K562 (cell line): ENCODE data around the gene USP31. TPM values are rescaled to one million over a fixed set of nuclear protein-coding genes. Genes with fewer than 3 reads are reported as not detected.

Experiments
- CBFA2T2 ChIP-seq: fragments of 450-650 bp; conservative IDR thresholded peaks from 2 replicates; pipeline ENCODE4 v1.6.1; 2017; ENCODE audit warnings: mild to moderate bottlenecking
- GABPB1 ChIP-seq: sonication (generic); formaldehyde crosslinking; IDR thresholded peaks from 2 replicates; pipeline ENCODE4 v1.8.0; 2022; ENCODE audit warnings: mild to moderate bottlenecking, missing genetic modification reagents
- MXI1 ChIP-seq: IDR thresholded peaks from 2 replicates; pipeline ENCODE4 v1.6.1; 2011; ENCODE audit warnings: low read depth, mild to moderate bottlenecking, improper control_type of control experiment, low read length
- POU5F1 ChIP-seq: fragments of 150-350 bp; IDR thresholded peaks from 2 replicates; pipeline ENCODE4 v1.6.1; 2014; ENCODE audit warnings: borderline replicate concordance, low read length, low read depth, mild to moderate bottlenecking; ENCODE audit not compliant: partially characterized antibody
- SOX6 ChIP-seq: fragments of 450-650 bp; IDR thresholded peaks from 2 replicates; pipeline ENCODE4 v1.6.1; 2014; ENCODE audit warnings: mild to moderate bottlenecking
- ZNF583 ChIP-seq: fragments of 250-450 bp; sonication (Bioruptor Pico); IDR thresholded peaks from 2 replicates; pipeline ENCODE4 v1.4.0; 2020
- ZNF586 ChIP-seq: fragments of 450-650 bp; formaldehyde crosslinking; conservative IDR thresholded peaks from 2 replicates; pipeline ENCODE4 v1.4.0; 2020; ENCODE audit warnings: mild to moderate bottlenecking, moderate library complexity
- polyA plus RNA-seq, 8 experiments: library from polyadenylated mRNA; depleted of rRNA in 4 of 8; stranded (reverse) in 5 of 8; unstranded in 3 of 8; fragments of >200 nt; fragmentation: Nextera tagmentation in 2 of 8; fragmentation: Illumina TruSeq in 1 of 8; extraction: Ambion mirVana in 2 of 8; extraction: Trizol in 1 of 8; gene quantifications; 2 replicates each; pipeline versions ENCODE4 v1.2.1 to v1.2.3, GENCODE V29; 2011 to 2014; ENCODE audit warnings: inconsistent platforms in 1 of 8, missing spikeins in 1 of 8
- total RNA-seq, 7 experiments: library from RNA; depleted of rRNA in 6 of 7; stranded (reverse); fragments of >200 nt in 6 of 7; fragmentation: Illumina TruSeq in 2 of 7; extraction: Trizol in 2 of 7; gene quantifications; 2 replicates each; pipeline versions ENCODE4 v1.2.1 to v1.2.3, GENCODE V29; 2011 to 2021; ENCODE audit warnings: low replicate concordance in 1 of 7
- TF ChIP-seq, protein P1 (sequence below): sonication (generic); formaldehyde crosslinking; IDR thresholded peaks from 2 replicates; pipeline ENCODE4 v1.8.0; 2022; ENCODE audit warnings: mild to moderate bottlenecking, missing genetic modification reagents, borderline replicate concordance
- TF ChIP-seq, protein P2 (sequence below), 2 experiments: fragments of 450-650 bp in 1 of 2; sonication (generic) in 1 of 2; formaldehyde crosslinking in 1 of 2; IDR thresholded peaks; 2 replicates each; pipeline versions ENCODE4 v1.7.1 to v1.9.0; 2016 to 2022; ENCODE audit warnings: inconsistent platforms in 1 of 2, mild to moderate bottlenecking in 1 of 2, missing genetic modification reagents in 1 of 2
- TF ChIP-seq, protein P3 (sequence below): fragments of 450-650 bp; IDR thresholded peaks from 2 replicates; pipeline ENCODE4 v1.6.1; 2014; ENCODE audit warnings: low read depth, mild to moderate bottlenecking, moderate library complexity, borderline replicate concordance
- TF ChIP-seq, protein P4 (sequence below): fragments of 250-450 bp; sonication (Bioruptor Pico); IDR thresholded peaks from 2 replicates; pipeline ENCODE4 v1.5.0; 2022; ENCODE audit warnings: mild to moderate bottlenecking

The USP31 gene
- total and polyA plus RNA-seq, 9 of the 15 experiments (the other 6 are each of a cell fraction or from before 2014, with no cell fraction given): 0.56 to 4.9 (median 2.9) TPM

DNA sequence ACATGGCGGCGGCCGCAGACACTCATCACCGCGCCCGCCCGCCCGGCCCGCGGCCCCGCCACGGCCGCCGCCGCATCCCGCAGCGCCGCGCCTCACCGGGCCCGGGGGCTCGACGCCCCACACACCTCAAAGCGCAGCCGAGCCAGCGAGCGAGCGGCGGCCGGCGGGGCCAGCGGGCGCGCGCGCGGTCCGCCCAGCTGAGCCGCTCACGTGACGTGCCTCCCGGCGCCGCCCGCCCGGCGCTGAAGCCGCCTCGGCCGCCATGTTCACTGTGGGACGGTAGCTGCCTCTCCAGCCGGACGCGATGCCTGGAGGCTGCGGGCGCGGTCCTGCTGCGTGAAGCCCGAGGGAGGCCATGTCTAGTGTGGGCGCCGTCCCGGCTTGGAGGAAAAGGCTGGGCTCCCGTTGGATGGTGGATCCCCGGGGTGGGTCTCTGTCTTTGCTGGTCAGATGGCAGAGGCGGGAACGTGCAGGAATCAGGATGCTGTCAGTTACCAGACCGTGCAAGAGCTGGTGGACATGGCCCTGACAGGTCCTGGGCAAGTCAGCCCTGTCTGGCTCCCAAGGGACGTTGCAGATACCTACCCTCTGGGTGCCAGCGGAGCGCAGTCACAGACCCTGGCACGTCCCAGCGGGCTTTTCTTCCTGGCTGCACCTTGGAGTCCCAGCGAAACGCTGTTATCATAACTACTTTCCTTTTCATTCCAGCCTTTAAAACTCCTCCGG is at the start of gene USP31 (continued):
- TF ChIP-seq, protein P1, sequence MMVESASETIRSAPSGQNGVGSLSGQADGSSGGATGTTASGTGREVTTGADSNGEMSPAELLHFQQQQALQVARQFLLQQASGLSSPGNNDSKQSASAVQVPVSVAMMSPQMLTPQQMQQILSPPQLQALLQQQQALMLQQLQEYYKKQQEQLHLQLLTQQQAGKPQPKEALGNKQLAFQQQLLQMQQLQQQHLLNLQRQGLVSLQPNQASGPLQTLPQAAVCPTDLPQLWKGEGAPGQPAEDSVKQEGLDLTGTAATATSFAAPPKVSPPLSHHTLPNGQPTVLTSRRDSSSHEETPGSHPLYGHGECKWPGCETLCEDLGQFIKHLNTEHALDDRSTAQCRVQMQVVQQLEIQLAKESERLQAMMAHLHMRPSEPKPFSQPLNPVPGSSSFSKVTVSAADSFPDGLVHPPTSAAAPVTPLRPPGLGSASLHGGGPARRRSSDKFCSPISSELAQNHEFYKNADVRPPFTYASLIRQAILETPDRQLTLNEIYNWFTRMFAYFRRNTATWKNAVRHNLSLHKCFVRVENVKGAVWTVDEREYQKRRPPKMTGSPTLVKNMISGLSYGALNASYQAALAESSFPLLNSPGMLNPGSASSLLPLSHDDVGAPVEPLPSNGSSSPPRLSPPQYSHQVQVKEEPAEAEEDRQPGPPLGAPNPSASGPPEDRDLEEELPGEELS (CRISPR knock-in tag): no peak
- TF ChIP-seq CBFA2T2 (peak; percentile 67), ZNF586 (CRISPR knock-in tag) (no peak), ZNF583 (CRISPR knock-in tag) (peak; percentile 92), SOX6 (no peak), MXI1 (no peak), POU5F1 (no peak), GABPB1 (peak; percentile 40; the same call in 1 of the 2 replicates)
- TF ChIP-seq, protein P2, sequence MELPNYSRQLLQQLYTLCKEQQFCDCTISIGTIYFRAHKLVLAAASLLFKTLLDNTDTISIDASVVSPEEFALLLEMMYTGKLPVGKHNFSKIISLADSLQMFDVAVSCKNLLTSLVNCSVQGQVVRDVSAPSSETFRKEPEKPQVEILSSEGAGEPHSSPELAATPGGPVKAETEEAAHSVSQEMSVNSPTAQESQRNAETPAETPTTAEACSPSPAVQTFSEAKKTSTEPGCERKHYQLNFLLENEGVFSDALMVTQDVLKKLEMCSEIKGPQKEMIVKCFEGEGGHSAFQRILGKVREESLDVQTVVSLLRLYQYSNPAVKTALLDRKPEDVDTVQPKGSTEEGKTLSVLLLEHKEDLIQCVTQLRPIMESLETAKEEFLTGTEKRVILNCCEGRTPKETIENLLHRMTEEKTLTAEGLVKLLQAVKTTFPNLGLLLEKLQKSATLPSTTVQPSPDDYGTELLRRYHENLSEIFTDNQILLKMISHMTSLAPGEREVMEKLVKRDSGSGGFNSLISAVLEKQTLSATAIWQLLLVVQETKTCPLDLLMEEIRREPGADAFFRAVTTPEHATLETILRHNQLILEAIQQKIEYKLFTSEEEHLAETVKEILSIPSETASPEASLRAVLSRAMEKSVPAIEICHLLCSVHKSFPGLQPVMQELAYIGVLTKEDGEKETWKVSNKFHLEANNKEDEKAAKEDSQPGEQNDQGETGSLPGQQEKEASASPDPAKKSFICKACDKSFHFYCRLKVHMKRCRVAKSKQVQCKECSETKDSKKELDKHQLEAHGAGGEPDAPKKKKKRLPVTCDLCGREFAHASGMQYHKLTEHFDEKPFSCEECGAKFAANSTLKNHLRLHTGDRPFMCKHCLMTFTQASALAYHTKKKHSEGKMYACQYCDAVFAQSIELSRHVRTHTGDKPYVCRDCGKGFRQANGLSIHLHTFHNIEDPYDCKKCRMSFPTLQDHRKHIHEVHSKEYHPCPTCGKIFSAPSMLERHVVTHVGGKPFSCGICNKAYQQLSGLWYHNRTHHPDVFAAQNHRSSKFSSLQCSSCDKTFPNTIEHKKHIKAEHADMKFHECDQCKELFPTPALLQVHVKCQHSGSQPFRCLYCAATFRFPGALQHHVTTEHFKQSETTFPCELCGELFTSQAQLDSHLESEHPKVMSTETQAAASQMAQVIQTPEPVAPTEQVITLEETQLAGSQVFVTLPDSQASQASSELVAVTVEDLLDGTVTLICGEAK (IDR thresholded peaks at IDR 0.05): peak; percentile 36; the same call in 1 of the 2 replicates
- TF ChIP-seq, protein P2 (CRISPR knock-in tag; IDR thresholded peaks at IDR 0.05): no peak
- TF ChIP-seq, protein P3, sequence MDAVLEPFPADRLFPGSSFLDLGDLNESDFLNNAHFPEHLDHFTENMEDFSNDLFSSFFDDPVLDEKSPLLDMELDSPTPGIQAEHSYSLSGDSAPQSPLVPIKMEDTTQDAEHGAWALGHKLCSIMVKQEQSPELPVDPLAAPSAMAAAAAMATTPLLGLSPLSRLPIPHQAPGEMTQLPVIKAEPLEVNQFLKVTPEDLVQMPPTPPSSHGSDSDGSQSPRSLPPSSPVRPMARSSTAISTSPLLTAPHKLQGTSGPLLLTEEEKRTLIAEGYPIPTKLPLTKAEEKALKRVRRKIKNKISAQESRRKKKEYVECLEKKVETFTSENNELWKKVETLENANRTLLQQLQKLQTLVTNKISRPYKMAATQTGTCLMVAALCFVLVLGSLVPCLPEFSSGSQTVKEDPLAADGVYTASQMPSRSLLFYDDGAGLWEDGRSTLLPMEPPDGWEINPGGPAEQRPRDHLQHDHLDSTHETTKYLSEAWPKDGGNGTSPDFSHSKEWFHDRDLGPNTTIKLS: no peak
- TF ChIP-seq, protein P4, sequence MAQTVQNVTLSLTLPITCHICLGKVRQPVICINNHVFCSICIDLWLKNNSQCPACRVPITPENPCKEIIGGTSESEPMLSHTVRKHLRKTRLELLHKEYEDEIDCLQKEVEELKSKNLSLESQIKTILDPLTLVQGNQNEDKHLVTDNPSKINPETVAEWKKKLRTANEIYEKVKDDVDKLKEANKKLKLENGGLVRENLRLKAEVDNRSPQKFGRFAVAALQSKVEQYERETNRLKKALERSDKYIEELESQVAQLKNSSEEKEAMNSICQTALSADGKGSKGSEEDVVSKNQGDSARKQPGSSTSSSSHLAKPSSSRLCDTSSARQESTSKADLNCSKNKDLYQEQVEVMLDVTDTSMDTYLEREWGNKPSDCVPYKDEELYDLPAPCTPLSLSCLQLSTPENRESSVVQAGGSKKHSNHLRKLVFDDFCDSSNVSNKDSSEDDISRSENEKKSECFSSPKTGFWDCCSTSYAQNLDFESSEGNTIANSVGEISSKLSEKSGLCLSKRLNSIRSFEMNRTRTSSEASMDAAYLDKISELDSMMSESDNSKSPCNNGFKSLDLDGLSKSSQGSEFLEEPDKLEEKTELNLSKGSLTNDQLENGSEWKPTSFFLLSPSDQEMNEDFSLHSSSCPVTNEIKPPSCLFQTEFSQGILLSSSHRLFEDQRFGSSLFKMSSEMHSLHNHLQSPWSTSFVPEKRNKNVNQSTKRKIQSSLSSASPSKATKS (CRISPR knock-in tag): no peak
